ENCODE results near the gene TBC1D10A.

- TF ChIP-seq POLR2A (IDR thresholded peaks at IDR 0.05; ENCODE audit: low read depth, low read length) (no peak), POLR2AphosphoS5 (IDR thresholded peaks at IDR 0.05; ENCODE audit: low read depth, low read length) (no peak)
These were observed 27.9 kb upstream of the TBC1D10A start for GRCh38 chr22:30354644-30355043.

Data from GM12891 (cell line).